DND-41 (cell line): Measurements from ENCODE around the gene RFX2.

Experiments
- EZH2 ChIP-seq: IDR thresholded peaks from 3 replicates; pipeline ENCODE4 v1.6.1; 2012; ENCODE audit warnings: borderline replicate concordance, low read depth, mild to moderate bottlenecking, moderate library complexity, low read length, inconsistent platforms; ENCODE audit not compliant: severe bottlenecking
- TF ChIP-seq, protein P1 (sequence below): IDR thresholded peaks from 2 replicates; pipeline ENCODE4 v1.5.1; 2012; ENCODE audit warnings: borderline replicate concordance, low read length, moderate library complexity, mild to moderate bottlenecking; ENCODE audit not compliant: poor library complexity, severe bottlenecking; ENCODE audit errors: extremely low read depth

DNA sequence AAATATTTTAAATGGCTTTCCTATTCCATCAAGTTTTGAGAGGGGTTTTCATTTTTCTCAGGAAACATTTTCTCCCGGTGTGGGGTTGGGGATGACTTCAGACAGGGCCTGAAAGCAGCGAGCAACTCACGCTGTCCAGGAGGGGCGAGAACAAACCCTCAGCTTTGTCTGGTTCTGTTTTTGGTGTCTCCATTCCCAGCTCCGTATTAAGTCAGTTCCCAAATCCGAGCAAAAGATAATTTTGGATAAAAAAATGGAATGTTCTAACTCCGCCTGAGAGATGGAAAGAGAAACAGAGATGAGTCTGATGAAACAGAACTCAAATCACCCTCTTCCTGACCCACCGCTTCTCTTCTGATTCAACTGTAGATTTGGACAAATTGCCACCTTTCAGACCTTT, 38.4 kb downstream of the RFX2 start:
- TF ChIP-seq EZH2, result no peak
- TF ChIP-seq, protein P1, sequence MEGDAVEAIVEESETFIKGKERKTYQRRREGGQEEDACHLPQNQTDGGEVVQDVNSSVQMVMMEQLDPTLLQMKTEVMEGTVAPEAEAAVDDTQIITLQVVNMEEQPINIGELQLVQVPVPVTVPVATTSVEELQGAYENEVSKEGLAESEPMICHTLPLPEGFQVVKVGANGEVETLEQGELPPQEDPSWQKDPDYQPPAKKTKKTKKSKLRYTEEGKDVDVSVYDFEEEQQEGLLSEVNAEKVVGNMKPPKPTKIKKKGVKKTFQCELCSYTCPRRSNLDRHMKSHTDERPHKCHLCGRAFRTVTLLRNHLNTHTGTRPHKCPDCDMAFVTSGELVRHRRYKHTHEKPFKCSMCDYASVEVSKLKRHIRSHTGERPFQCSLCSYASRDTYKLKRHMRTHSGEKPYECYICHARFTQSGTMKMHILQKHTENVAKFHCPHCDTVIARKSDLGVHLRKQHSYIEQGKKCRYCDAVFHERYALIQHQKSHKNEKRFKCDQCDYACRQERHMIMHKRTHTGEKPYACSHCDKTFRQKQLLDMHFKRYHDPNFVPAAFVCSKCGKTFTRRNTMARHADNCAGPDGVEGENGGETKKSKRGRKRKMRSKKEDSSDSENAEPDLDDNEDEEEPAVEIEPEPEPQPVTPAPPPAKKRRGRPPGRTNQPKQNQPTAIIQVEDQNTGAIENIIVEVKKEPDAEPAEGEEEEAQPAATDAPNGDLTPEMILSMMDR, result no peak
